ENCODE measurements around the gene ASB8. TPM values are rescaled to one million over a fixed set of nuclear protein-coding genes. Genes with fewer than 3 reads are reported as not detected.

Gene ASB8
- total and polyA plus RNA-seq, 9 of the 15 experiments (the other 6 are each of a cell fraction or from before 2014, with no cell fraction given): 13.3 to 29.0 (median 19.6) TPM

- ChIA-PET CTCF (ENCODE audit: low intra/inter-chr PET ratio) (interaction anchor here (0.8 to 3.6 kb wide), 6 partner anchors 25 to 449 kb away, joined by 3 to 42 read pairs (median 4); partner anchors contain the start of gene TMEM106C), POLR2A (interaction anchor here (0.8 kb wide), 1 partner anchor 31 kb away, joined by 3 read pairs; no protein-coding TSS in a partner anchor)
- Histone ChIP-seq H3K79me2 (ENCODE audit: control insufficient read depth, insufficient read depth, low read length) (no peaks in the 10 kb centered on the region), H2AFZ (ENCODE audit: low read depth, low read length) (no peak overlapping the region), H3K27me3 (ENCODE audit: control insufficient read depth in 2 of 2, insufficient read depth in 2 of 2, low read length in 2 of 2) (no peaks in the 10 kb centered on the region), H3K9ac (ENCODE audit: insufficient read depth in 1 of 2, low read depth in 2 of 2, low read length in 2 of 2) (no peak overlapping the region), H3K4me3 (no peak overlapping the region), H3K27ac (ENCODE audit: extremely low read depth, low read depth, low read length) (no peak overlapping the region), H4K20me1 (replicated peaks; ENCODE audit: control insufficient read depth, insufficient read depth, low read length) (no peaks in the 10 kb centered on the region), H3K9me1 (ENCODE audit: control insufficient read depth, insufficient read depth, low read length) (no peaks in the 10 kb centered on the region), H3K4me2 (ENCODE audit: insufficient read depth, low read length) (no peak overlapping the region), H3K4me1 (replicated peaks in 1 of 2; ENCODE audit: control insufficient read depth in 2 of 2, insufficient read depth in 2 of 2, low read length in 2 of 2) (no peaks in the 10 kb centered on the region; a peak in 2 of 5 replicates), H3K9me3 (replicated peaks; ENCODE audit: control insufficient read depth, insufficient read depth, low read depth, low read length) (no peaks in the 10 kb centered on the region), H3K36me3 (ENCODE audit: control insufficient read depth, insufficient read depth, low read length) (no peaks in the 10 kb centered on the region)
- no TSS peak for BruUV-seq (replicated peaks)
- FAIRE-seq: no peak
- intact Hi-C loops (cut with micrococcal nuclease): loop anchor here (2.0 to 10.0 kb wide), 3 partner anchors 170 to 450 kb away; no protein-coding TSS in a partner anchor
- no peak for DNase-seq (ENCODE audit: extremely low read depth in 1 of 4, low spot score in 3 of 4)
- TF ChIP-seq THRB (CRISPR knock-in tag; conservative IDR thresholded peaks at IDR 0.05): no peak
- no peak for TF ChIP-seq ZNF174 (CRISPR knock-in tag; IDR thresholded peaks at IDR 0.05)
- no peak for TF ChIP-seq ZFP1 (CRISPR knock-in tag; IDR thresholded peaks at IDR 0.05)
- TF ChIP-seq ATF4 (CRISPR knock-in tag; IDR thresholded peaks at IDR 0.05): no peak
- TF ChIP-seq PHB (CRISPR knock-in tag; IDR thresholded peaks at IDR 0.05): no peak
- TF ChIP-seq ZNF644 (tag; IDR thresholded peaks at IDR 0.05; ENCODE audit: low read depth): no peak
- no peak for TF ChIP-seq TCF15 (CRISPR knock-in tag; IDR thresholded peaks at IDR 0.05)
- TF ChIP-seq ZBTB26 (CRISPR knock-in tag; IDR thresholded peaks at IDR 0.05): no peak
- no peak for TF ChIP-seq ZNF592 (IDR thresholded peaks at IDR 0.05)
- no peak for TF ChIP-seq CSDE1 (IDR thresholded peaks at IDR 0.05)
- ATAC-seq: no peak
- in situ Hi-C loops (cut with MboI): loop anchor here (10.0 kb wide), 1 partner anchor 200 kb away; the partner anchor contains the start of gene TMEM106C
- 77% methylated on average over 2 of the region's 2 CpGs for WGBS (ENCODE audit: insufficient coverage, low coverage, missing lambda C conversion rate)
Measured at GRCh38 chr12:48164451-48164850, 7.1 kb upstream of the ASB8 start.
